Anterior cingulate cortex (tissue), 58 donors: Measurements from ENCODE around the gene HIPK2.
A peak's percentile ranks its signal among the peaks of the same experiment; 100 is the strongest.

Source experiments
- DNase-seq, 58 donors: peaks; one replicate each; lab custom pipeline; 2025; lab: John Stamatoyannopoulos, UW

HIPK2 gene

GRCh38 chr7:139753693-139754111 lies 24.1 kb downstream of the HIPK2 start:
- DNase-seq: no peak

- no peak for DNase-seq
Observed at GRCh38 chr7:139753081-139753692, 24.6 kb downstream of the HIPK2 start.

DNA sequence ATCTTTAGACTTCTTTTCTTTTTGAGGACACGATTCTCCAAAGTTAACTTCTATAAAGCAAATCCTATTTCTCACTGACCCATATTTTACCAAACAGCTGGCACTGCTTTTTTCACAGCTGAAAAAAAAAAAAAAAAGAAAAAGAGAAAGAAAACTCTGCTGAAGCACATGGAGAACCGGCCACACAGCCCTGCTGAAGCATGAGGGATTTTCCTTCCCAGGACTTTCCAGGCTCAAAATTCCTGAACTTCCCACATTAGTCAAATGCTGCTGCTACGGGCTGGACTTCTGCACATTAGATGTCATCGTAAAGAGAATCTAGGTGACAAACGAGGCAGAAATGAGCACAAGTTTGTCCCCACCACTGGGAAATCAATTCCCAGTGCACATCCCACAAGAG lies 25.2 kb downstream of the HIPK2 start:
- DNase-seq: no peak

GRCh38 chr7:139752148-139752547 lies 25.6 kb downstream of the HIPK2 start:
- no peak for DNase-seq

GRCh38 chr7:139750459-139751095 lies 27.2 kb downstream of the HIPK2 start:
- DNase-seq: no peak

- DNase-seq: no peak
Observed at GRCh38 chr7:139749545-139749944, 28.3 kb downstream of the HIPK2 start.

DNA sequence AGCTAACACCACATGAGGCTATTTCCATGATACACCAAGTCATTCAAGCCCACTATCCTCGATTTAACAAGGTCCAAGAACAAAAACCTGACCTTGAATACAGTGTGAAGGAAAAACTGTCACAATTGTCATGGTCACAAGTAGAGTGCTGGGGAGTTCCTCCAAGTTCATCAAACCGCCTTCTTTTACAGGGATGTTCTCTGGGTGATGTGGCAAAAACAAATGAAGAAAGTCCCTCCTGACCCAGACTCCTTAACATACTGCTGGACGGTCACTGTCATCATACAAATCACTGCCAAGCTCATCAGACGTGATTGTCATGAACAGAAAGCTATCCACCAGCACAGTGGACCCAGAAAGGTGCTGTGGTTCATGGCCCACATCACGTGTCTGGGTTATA lies 28.9 kb downstream of the HIPK2 start:
- DNase-seq: no peak

DNA sequence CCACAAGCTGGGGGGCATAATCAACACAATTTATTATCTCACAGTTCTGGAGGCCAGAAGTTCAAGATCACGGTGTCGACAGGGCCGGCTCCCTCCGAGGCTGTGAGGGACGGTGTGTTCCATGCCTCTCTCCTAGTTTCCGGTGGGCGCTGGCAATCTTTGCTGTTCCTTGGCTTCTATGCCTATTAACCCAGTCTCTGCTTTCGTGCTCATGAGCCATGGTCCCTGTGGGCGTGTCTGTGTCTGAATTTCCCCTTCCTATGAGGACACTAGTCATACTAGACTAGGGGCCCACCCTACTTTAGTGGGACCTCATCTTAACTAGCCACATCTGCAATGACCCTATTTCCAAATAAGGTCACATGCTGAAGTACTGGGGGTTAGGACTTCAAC lies 29.4 kb downstream of the HIPK2 start:
- DNase-seq: no peak

- peak in 1 of 58 donors; percentile 26 for DNase-seq
Observed at GRCh38 chr7:139747662-139748372, 30.0 kb downstream of the HIPK2 start.

GRCh38 chr7:139746652-139747051 lies 31.1 kb downstream of the HIPK2 start:
- DNase-seq: no peak

DNA sequence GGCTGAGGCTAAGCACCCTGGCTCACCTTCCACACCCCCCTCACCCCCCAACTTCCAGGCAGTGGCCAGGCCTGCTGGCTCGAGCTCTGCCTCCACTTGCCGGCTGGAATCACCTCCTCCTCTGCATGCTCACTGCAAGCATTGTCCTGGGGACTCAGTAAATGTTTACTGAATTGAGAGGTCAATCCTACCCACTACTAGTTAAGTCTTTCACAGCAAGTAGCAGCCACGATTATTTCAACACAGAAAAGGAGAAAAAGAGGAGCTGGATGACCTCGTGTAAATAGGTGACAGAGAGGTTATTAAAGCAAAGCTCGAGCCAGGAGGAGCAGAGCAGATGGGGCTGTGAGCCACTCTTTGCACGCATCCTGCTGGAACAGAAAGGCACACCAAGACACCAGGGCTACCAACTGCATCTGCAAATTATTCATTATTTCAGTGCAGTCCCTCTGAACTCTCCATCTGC lies 32.1 kb downstream of the HIPK2 start:
- no peak for DNase-seq

DNA sequence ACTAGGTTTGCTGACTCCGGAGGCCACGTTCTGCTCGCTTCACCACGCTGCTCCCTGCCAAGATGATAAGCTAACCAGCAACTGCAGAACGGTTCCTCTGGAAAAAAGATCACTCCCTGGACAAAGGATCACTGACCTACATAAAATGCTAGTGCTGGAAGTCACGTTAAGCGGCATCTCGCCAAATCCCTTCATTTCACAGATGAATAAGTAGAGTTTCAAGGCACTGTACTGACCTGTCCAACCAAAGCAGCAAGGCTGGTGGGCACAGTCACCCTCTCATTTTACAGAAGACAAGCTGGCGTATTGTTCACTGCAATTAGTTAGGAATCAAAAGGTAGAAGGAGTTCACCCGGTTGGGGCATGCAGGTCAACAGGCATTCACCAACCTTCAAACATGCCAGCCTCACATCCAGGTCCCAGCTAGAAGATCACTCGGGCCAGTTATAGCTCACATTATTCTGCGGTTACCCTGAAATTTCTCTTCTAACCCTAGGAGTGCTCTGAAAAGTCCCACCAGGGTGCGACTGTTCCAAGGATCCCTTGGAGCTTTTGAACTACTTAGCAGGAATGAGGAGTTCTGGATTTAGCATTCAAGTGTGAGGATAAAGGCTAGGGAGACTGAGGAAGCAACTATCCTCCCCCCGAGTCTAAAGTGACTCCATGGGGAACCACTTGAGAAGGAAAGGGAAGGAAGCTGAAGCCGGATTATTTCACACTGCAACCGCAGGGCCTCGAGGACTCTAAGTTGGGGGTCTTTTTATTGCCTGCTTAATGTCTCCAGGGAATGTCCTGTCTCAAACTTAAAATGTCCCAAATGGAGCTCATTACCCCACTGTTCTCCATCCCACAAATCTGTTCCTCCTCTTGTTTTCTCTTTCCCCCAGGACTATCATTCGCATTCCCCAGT lies 32.8 kb downstream of the HIPK2 start:
- no peak for DNase-seq

DNA sequence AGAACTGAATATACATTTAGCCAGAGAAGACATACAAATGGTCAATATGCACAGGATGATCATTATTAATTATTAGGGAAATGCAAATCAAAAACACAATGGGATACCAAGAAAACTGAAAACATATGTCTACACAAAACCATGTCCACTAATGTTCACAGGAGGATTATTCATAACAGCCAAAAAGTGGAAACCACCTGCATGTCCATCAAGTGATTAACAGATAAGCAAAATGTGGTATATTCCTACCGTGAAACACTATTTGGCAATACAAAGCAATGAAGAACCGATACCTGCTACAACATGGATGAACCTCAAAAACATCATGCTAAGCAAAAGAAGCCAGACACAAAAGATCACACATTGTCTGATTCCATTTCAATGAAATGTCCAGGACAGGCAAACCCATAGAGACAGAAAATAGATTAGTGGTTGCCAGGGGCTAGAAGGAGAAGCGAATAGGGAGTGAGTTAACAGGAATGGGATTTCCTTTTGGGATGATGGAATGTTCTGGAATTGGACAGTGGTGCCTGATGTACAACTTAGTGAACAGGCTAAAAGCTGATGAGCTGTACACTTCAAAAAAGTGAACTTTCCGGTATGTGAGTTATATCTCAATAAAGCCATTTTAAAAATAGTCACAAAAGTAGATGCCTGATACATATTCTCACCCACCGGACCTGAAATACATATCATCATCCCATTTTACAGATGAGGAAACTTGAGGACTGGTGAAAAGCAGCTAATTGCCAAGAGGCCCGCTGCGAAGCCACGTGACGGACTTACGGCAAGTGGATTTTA lies 33.6 kb downstream of the HIPK2 start:
- DNase-seq: no peak

GRCh38 chr7:139743267-139743966 lies 34.4 kb downstream of the HIPK2 start:
- DNase-seq: no peak

- DNase-seq: no peak
Observed at GRCh38 chr7:139741789-139742344, 35.9 kb downstream of the HIPK2 start.

DNA sequence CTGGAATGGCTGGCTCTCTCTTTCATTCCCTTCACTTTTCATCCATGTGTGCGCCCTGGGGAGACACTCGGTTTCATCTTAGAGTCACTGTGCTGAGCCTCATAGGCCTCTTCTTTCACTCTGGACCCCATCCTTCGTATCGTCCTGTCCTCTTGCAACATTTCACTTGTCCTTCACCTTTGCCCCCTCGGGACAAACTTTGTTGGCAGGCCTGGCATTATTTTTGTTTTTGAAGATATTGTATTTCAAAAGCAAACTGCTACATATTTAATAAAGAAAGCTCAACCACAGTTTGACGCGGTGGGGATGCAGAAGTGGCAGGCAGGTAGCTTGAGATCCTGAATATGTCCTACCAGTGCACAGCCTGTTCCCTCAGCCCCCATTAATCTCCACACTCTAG lies 36.6 kb downstream of the HIPK2 start:
- no peak for DNase-seq

GRCh38 chr7:139739863-139740597 lies 37.8 kb downstream of the HIPK2 start:
- peak in 51 of 58 donors; percentile 12 to 88 (median 69) for DNase-seq

DNA sequence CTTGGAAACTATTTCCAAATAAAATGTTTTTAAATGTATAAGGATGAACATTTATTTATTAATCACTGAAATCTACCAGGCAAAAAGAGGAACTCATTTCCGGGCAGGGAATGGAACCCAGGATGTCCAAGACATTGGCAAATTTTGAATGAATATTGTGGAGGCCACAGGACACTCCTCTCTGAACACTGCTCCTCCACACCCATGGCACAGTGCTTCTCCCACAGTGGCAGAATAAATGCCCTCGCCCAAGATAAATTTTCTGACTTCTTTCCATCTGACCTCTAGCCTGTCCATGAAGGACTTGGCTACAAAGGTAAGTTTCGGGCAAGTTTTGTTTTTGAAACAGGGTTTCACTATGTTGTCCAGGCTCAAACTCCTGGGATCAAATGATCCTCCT lies 39.0 kb downstream of the HIPK2 start:
- no peak for DNase-seq
